IPS-18a (cell line): ENCODE measurements around the gene FAM83G.

Experiments
- H3K27ac ChIP-seq: one replicate; pipeline ENCODE4 v1.5.1; 2013; ENCODE audit warnings: low read length
- H3K27me3 ChIP-seq: one replicate; pipeline ENCODE4 v1.6.1; 2013; ENCODE audit warnings: mild to moderate bottlenecking, low read length; ENCODE audit not compliant: control insufficient read depth, insufficient read depth
- H3K36me3 ChIP-seq: one replicate; pipeline ENCODE4 v1.6.1; 2013; ENCODE audit warnings: low read depth, low read length; ENCODE audit not compliant: control insufficient read depth
- H3K4me1 ChIP-seq: one replicate; pipeline ENCODE4 v1.6.1; 2013; ENCODE audit warnings: low read depth, low read length; ENCODE audit not compliant: control insufficient read depth
- H3K4me3 ChIP-seq: one replicate; pipeline ENCODE4 v1.5.1; 2013; ENCODE audit warnings: low read length
- H3K9ac ChIP-seq: one replicate; pipeline ENCODE4 v1.6.1; 2013; ENCODE audit warnings: mild to moderate bottlenecking, low read length, moderate library complexity
- H3K9me3 ChIP-seq: one replicate; pipeline ENCODE4 v1.6.1; 2013; ENCODE audit warnings: low read depth, low read length; ENCODE audit not compliant: control insufficient read depth

The FAM83G gene

GRCh38 chr17:18968945-18969887 lies 35.3 kb downstream of the FAM83G start:
- Histone ChIP-seq H3K36me3 (peaks cover 11% of the 10 kb centered on the region), H3K9ac (no peak overlapping the region), H3K27me3 (no peaks in the 10 kb centered on the region), H3K4me3 (no peak overlapping the region), H3K9me3 (no peaks in the 10 kb centered on the region), H3K27ac (no peak overlapping the region), H3K4me1 (peaks cover 10% of the 10 kb centered on the region)

GRCh38 chr17:18968345-18968744 lies 36.2 kb downstream of the FAM83G start:
- H3K4me1 ChIP-seq, result peaks cover 10% of the 10 kb centered on the region
- no peaks in the 10 kb centered on the region for H3K27me3 ChIP-seq
- no peak overlapping the region for H3K9ac ChIP-seq
- H3K9me3 ChIP-seq, result no peaks in the 10 kb centered on the region
- peaks cover 11% of the 10 kb centered on the region for H3K36me3 ChIP-seq
- H3K4me3 ChIP-seq, result no peak overlapping the region
- H3K27ac ChIP-seq, result no peak overlapping the region

GRCh38 chr17:18967916-18968315 lies 36.6 kb downstream of the FAM83G start:
- Histone ChIP-seq H3K36me3 (peaks cover 9% of the 10 kb centered on the region), H3K27me3 (no peaks in the 10 kb centered on the region), H3K4me3 (no peak overlapping the region), H3K9ac (no peak overlapping the region), H3K27ac (no peak overlapping the region), H3K9me3 (no peaks in the 10 kb centered on the region), H3K4me1 (peaks cover 10% of the 10 kb centered on the region)

GRCh38 chr17:18966831-18967624 lies 37.5 kb downstream of the FAM83G start:
- H3K9me3 ChIP-seq, result no peaks in the 10 kb centered on the region
- peaks cover 7% of the 10 kb centered on the region for H3K36me3 ChIP-seq
- no peak overlapping the region for H3K27ac ChIP-seq
- no peak overlapping the region for H3K4me3 ChIP-seq
- no peaks in the 10 kb centered on the region for H3K27me3 ChIP-seq
- H3K4me1 ChIP-seq, result peaks cover 16% of the 10 kb centered on the region
- H3K9ac ChIP-seq, result no peak overlapping the region

- no peaks in the 10 kb centered on the region for H3K9me3 ChIP-seq
- peaks cover 17% of the 10 kb centered on the region for H3K4me1 ChIP-seq
Measured at GRCh38 chr17:18965530-18966236, 38.9 kb downstream of the FAM83G start.

GRCh38 chr17:18964550-18964949 lies 40.0 kb downstream of the FAM83G start:
- H3K27ac ChIP-seq, result no peak overlapping the region
- H3K4me1 ChIP-seq, result peaks cover 17% of the 10 kb centered on the region
- H3K9ac ChIP-seq, result no peak overlapping the region
- no peaks in the 10 kb centered on the region for H3K9me3 ChIP-seq
- no peak overlapping the region for H3K4me3 ChIP-seq
- H3K36me3 ChIP-seq, result no peaks in the 10 kb centered on the region
- no peaks in the 10 kb centered on the region for H3K27me3 ChIP-seq

More at GRCh38 chr17:18965530-18966236, 38.9 kb downstream of the FAM83G start:
- Histone ChIP-seq H3K27ac (no peak overlapping the region), H3K27me3 (no peaks in the 10 kb centered on the region), H3K9ac (no peak overlapping the region), H3K36me3 (no peaks in the 10 kb centered on the region), H3K4me3 (no peak overlapping the region)

GRCh38 chr17:18964018-18964351 lies 40.6 kb downstream of the FAM83G start:
- no peaks in the 10 kb centered on the region for H3K9me3 ChIP-seq
- no peaks in the 10 kb centered on the region for H3K36me3 ChIP-seq
- no peaks in the 10 kb centered on the region for H3K27me3 ChIP-seq
- H3K9ac ChIP-seq, result no peak overlapping the region
- peaks cover 17% of the 10 kb centered on the region for H3K4me1 ChIP-seq
- no peak overlapping the region for H3K27ac ChIP-seq
- H3K4me3 ChIP-seq, result no peak overlapping the region

- Histone ChIP-seq H3K27ac (no peak overlapping the region), H3K9ac (no peak overlapping the region), H3K4me1 (peaks cover 17% of the 10 kb centered on the region)
Measured at GRCh38 chr17:18963126-18964017, 41.2 kb downstream of the FAM83G start.

GRCh38 chr17:18962494-18962815 lies 42.1 kb downstream of the FAM83G start:
- Histone ChIP-seq H3K4me3 (no peak overlapping the region), H3K9ac (no peak overlapping the region), H3K4me1 (peaks cover 12% of the 10 kb centered on the region)

More at GRCh38 chr17:18963126-18964017, 41.2 kb downstream of the FAM83G start:
- H3K27me3 ChIP-seq, result no peaks in the 10 kb centered on the region
- no peaks in the 10 kb centered on the region for H3K9me3 ChIP-seq
- no peaks in the 10 kb centered on the region for H3K36me3 ChIP-seq
- no peak overlapping the region for H3K4me3 ChIP-seq

GRCh38 chr17:18961634-18962493 lies 42.7 kb downstream of the FAM83G start:
- H3K9me3 ChIP-seq, result no peaks in the 10 kb centered on the region
- H3K36me3 ChIP-seq, result no peaks in the 10 kb centered on the region
- no peaks in the 10 kb centered on the region for H3K27me3 ChIP-seq
- no peak overlapping the region for H3K9ac ChIP-seq
- H3K27ac ChIP-seq, result no peak overlapping the region
- H3K4me1 ChIP-seq, result peaks cover 7% of the 10 kb centered on the region
- no peak overlapping the region for H3K4me3 ChIP-seq

More at GRCh38 chr17:18962494-18962815, 42.1 kb downstream of the FAM83G start:
- Histone ChIP-seq H3K27ac (no peak overlapping the region), H3K27me3 (no peaks in the 10 kb centered on the region), H3K36me3 (no peaks in the 10 kb centered on the region), H3K9me3 (no peaks in the 10 kb centered on the region)
